Mesenchymal stem cell (in vitro differentiated cells and primary cell): ENCODE data around the gene WEE1.

Experiments
- DNase-seq: peaks from one replicate; pipeline ENCODE4 v3.0.0-alpha.2; 2013
- H2AFZ ChIP-seq: one replicate; pipeline ENCODE4 v1.6.1; 2013; ENCODE audit warnings: low read depth, mild to moderate bottlenecking, control low read depth, inconsistent platforms, low read length, moderate library complexity
- H2AK5ac ChIP-seq: 2 replicates; pipeline ENCODE4 v1.6.1; 2013; ENCODE audit warnings: low read length, moderate library complexity, mild to moderate bottlenecking, inconsistent platforms; ENCODE audit not compliant: severe bottlenecking
- H2BK120ac ChIP-seq: one replicate; pipeline ENCODE4 v1.6.1; 2013; ENCODE audit warnings: low read depth, mild to moderate bottlenecking, inconsistent platforms, low read length, moderate library complexity
- H2BK12ac ChIP-seq, 2 experiments: one replicate each; pipeline ENCODE4 v1.6.1; 2013; ENCODE audit warnings: inconsistent platforms in 2 of 2, low read length in 2 of 2, mild to moderate bottlenecking in 2 of 2, moderate library complexity in 2 of 2, control low read depth in 1 of 2
- H2BK15ac ChIP-seq: one replicate; pipeline ENCODE4 v1.6.1; 2013; ENCODE audit warnings: mild to moderate bottlenecking, low read depth, inconsistent platforms; ENCODE audit not compliant: poor library complexity, severe bottlenecking
- H2BK5ac ChIP-seq: 2 replicates; pipeline ENCODE4 v1.6.1; 2013; ENCODE audit warnings: low read depth, mild to moderate bottlenecking, low read length, control low read depth, inconsistent platforms; ENCODE audit not compliant: poor library complexity, severe bottlenecking
- H3K14ac ChIP-seq, 2 experiments: one replicate each; pipeline ENCODE4 v1.6.1; 2013; ENCODE audit warnings: inconsistent platforms in 2 of 2, low read length in 2 of 2, control low read depth in 1 of 2, mild to moderate bottlenecking in 1 of 2, moderate library complexity in 1 of 2
- H3K18ac ChIP-seq, 2 experiments: one replicate each; pipeline ENCODE4 v1.6.1; 2013; ENCODE audit warnings: inconsistent platforms in 2 of 2, low read length in 2 of 2, control low read depth in 1 of 2, low read depth in 1 of 2, mild to moderate bottlenecking in 1 of 2
- H3K23ac ChIP-seq, 2 experiments: one replicate each; pipeline ENCODE4 v1.6.1; 2013; ENCODE audit warnings: inconsistent platforms in 2 of 2, low read length in 2 of 2, mild to moderate bottlenecking in 2 of 2, moderate library complexity in 2 of 2, control low read depth in 1 of 2
- H3K27ac ChIP-seq: 2 replicates; pipeline ENCODE4 v1.5.1; 2013; ENCODE audit warnings: mild to moderate bottlenecking, moderate library complexity, low read length, control low read depth, inconsistent platforms; ENCODE audit not compliant: poor library complexity, severe bottlenecking
- H3K27me3 ChIP-seq, 2 experiments: 2 replicates each; pipeline versions ENCODE4 v1.6.1 to v1.7.0; 2013; ENCODE audit warnings: low read length in 2 of 2, mild to moderate bottlenecking in 2 of 2, moderate library complexity in 2 of 2, control low read depth in 1 of 2, inconsistent platforms in 1 of 2; ENCODE audit not compliant: control insufficient read depth in 1 of 2, insufficient read depth in 1 of 2
- H3K36me3 ChIP-seq, 2 experiments: 2 replicates each; pipeline versions ENCODE4 v1.6.1 to v1.7.0; 2013; ENCODE audit warnings: low read length in 2 of 2, control low read depth in 1 of 2, inconsistent platforms in 1 of 2, low read depth in 1 of 2, mild to moderate bottlenecking in 1 of 2; ENCODE audit not compliant: insufficient read depth in 2 of 2, control insufficient read depth in 1 of 2
- H3K4ac ChIP-seq, 2 experiments: one replicate each; pipeline ENCODE4 v1.6.1; 2013; ENCODE audit warnings: inconsistent platforms in 2 of 2, low read length in 2 of 2, mild to moderate bottlenecking in 2 of 2, moderate library complexity in 2 of 2, control low read depth in 1 of 2, low read depth in 1 of 2
- H3K4me1 ChIP-seq: 2 replicates; pipeline ENCODE4 v1.6.1; 2013; ENCODE audit warnings: low read depth, low read length, control low read depth; ENCODE audit not compliant: control insufficient read depth, insufficient read depth
- H3K4me2 ChIP-seq: 2 replicates; pipeline ENCODE4 v1.6.1; 2013; ENCODE audit warnings: low read length, mild to moderate bottlenecking, inconsistent platforms; ENCODE audit not compliant: poor library complexity, severe bottlenecking
- H3K4me3 ChIP-seq, 2 experiments: 2 replicates each; pipeline versions ENCODE4 v1.5.1 to v1.7.0; 2013; ENCODE audit warnings: low read length in 2 of 2, mild to moderate bottlenecking in 2 of 2, control low read depth in 1 of 2, low read depth in 1 of 2; ENCODE audit not compliant: insufficient read depth in 1 of 2
- H3K79me1 ChIP-seq: replicated peaks from 2 replicates; pipeline ENCODE4 v1.6.1; 2013; ENCODE audit warnings: mild to moderate bottlenecking, control low read depth, low read length, inconsistent platforms; ENCODE audit not compliant: poor library complexity, severe bottlenecking
- H3K9ac ChIP-seq: 2 replicates; pipeline ENCODE4 v1.7.0; 2013; ENCODE audit warnings: mild to moderate bottlenecking, low read length, moderate library complexity
- H3K9me3 ChIP-seq: 2 replicates; pipeline ENCODE4 v1.7.0; 2013; ENCODE audit warnings: mild to moderate bottlenecking, low read length; ENCODE audit not compliant: control insufficient read depth
- H4K8ac ChIP-seq: one replicate; pipeline ENCODE4 v1.6.1; 2013; ENCODE audit warnings: inconsistent platforms, mild to moderate bottlenecking, low read length, moderate library complexity
- H4K91ac ChIP-seq: one replicate; pipeline ENCODE4 v1.6.1; 2013; ENCODE audit warnings: mild to moderate bottlenecking, low read length, inconsistent platforms
- WGBS: methylation state at CpG from one replicate; pipeline ENCODE4 v1.1.7; 2013; ENCODE audit warnings: mixed read lengths; 5-methylcytosine and 5-hydroxymethylcytosine counted together

WEE1 gene

DNA sequence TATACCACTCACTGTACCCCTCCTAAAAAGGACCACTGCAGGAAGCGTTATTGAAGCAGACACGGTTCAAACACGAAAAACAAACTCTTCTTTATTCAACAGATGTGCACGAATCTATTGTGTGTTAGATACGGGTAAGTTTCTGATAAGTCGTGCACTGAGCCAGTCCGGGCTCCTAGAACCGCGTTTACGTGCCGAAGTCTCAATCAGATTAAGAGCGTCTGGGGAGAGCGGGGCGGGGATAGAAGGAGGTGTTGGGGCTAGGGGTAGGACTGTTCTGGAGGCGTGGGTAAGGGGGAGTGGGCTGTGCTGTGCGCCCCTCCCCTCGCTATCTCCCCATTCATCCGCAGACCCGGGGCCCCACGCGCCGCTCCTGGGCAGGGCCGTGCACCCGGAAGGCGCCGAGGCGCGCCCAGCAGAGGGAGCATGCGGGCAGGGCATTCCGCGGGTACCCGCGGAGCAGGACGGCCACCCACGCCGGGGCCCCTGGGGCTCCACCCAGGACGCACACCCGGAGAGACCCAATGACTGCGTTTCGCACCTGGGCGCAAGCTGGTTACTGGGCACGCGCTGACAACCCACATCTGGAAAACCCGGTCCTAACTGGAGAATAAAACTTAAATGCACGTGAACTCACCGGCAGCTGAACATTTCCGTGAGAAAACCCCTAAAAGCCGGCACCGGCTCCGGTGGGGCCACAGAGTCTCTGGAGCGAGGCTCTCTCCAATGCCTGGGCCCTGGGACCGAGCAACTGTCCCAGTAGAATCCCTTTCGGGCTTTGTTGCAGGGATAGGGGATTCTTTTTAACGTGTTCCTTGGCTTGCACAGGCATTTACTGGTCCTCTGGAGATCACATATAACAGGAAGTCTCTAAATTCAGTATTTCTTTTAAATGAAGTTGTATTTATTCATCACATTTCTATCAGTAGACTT lies 40.6 kb downstream of the WEE1 start:
- peak overlapping the region; percentile 76 for H2AFZ ChIP-seq
- peak overlapping the region; percentile 97 for H3K27ac ChIP-seq
- H3K23ac ChIP-seq, result no peak overlapping the region
- peaks cover 8% of the 10 kb centered on the region for H3K4me1 ChIP-seq
- no peaks in the 10 kb centered on the region for H3K36me3 ChIP-seq
- no peaks in the 10 kb centered on the region for H3K9me3 ChIP-seq
- peak; percentile 84 for DNase-seq
- H4K8ac ChIP-seq, result peak overlapping the region; percentile 98
- 2% methylated on average over 46 of the region's 54 CpGs for WGBS
- peak overlapping the region; percentile 99 for H3K18ac ChIP-seq
- peak overlapping the region; percentile 96 for H2BK5ac ChIP-seq
- peak overlapping the region; percentile 28 to 79 for H3K4me3 ChIP-seq
- H2BK120ac ChIP-seq, result peak overlapping the region; percentile 88
- no peaks in the 10 kb centered on the region for H3K27me3 ChIP-seq
- peak overlapping the region; percentile 87 to 96 for H2BK12ac ChIP-seq
- H3K14ac ChIP-seq, result peak overlapping the region in 1 of 2 experiments; percentile 98
- H3K4ac ChIP-seq, result peak overlapping the region; percentile 88 to 99
- peak overlapping the region; percentile 75 for H3K4me2 ChIP-seq
- H2AK5ac ChIP-seq, result peak overlapping the region; percentile 100
- no peak overlapping the region for H2BK15ac ChIP-seq
- no peaks in the 10 kb centered on the region for H3K79me1 ChIP-seq
- peak overlapping the region; percentile 98 for H4K91ac ChIP-seq
- peak overlapping the region; percentile 94 for H3K9ac ChIP-seq

DNA sequence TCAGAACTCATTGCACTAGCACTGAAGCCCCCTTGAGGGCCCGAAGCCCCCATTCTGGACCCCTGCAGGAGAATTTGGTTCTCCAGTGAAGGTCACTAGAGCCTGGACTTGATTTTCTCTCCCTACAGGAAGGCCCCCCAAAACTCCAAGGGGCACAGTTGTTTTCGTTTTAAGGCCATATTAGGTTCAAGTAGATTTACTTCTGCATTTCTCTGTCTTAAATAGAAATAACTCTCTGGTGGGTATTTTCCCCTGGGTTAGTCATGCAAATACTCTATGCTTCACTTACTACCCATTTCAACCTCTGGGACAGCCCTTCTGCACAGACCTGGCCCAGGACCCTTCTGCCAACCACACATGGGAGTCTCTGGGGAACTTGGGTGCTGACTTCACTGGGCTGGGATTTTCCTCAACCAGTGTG lies 41.6 kb downstream of the WEE1 start:
- Histone ChIP-seq H3K4me3 (peak overlapping the region in 1 of 2 experiments; percentile 79), H2BK5ac (no peak overlapping the region), H3K4me2 (peak overlapping the region; percentile 21), H3K14ac (no peak overlapping the region), H3K79me1 (no peaks in the 10 kb centered on the region), H3K23ac (no peak overlapping the region), H3K36me3 (no peaks in the 10 kb centered on the region), H3K9ac (peak overlapping the region; percentile 94), H3K4me1 (peaks cover 8% of the 10 kb centered on the region), H4K8ac (no peak overlapping the region), H2BK15ac (no peak overlapping the region), H2AK5ac (peak overlapping the region; percentile 90), H2BK12ac (peak overlapping the region in 1 of 2 experiments; percentile 42), H3K18ac (no peak overlapping the region), H3K27ac (peak overlapping the region; percentile 62), H3K4ac (no peak overlapping the region), H3K9me3 (no peaks in the 10 kb centered on the region), H4K91ac (no peak overlapping the region), H3K27me3 (no peaks in the 10 kb centered on the region), H2AFZ (no peak overlapping the region), H2BK120ac (no peak overlapping the region)
- 95% methylated on average over 1 of the region's 2 CpGs for WGBS
- peak; percentile 24 for DNase-seq

DNA sequence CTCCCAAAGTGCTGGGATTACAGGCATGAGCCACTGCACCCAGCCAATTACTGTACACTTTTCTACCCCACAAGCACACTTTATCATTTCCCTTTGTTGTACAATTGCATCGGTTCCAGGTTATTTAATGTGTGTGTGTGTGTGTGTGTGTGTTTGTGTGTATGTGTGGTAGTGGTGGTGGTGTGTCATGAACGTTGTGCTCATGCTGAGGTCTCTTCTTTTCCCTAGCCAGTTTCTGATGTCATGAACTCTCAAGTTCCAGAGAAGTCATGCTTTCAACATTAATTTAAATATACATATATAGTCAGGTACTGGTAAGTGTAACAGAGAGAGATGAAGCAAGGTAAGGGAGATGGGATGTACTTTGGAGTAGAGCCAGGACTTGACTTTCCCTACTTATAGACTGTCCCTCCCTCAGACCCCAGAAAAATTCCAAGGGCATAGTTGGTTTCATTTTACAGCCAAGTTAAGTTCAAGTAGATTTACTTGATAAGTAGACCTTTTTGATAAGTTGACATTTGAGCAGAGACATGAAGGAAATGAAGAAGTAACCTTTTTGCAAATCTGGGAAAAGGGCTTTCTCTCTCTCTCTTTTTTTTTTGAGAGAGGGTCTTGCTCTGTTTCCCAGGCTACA lies 42.7 kb downstream of the WEE1 start:
- H3K9ac ChIP-seq, result no peak overlapping the region
- no peak overlapping the region for H3K4me2 ChIP-seq
- H3K27ac ChIP-seq, result no peak overlapping the region
- H3K18ac ChIP-seq, result no peak overlapping the region
- H3K14ac ChIP-seq, result no peak overlapping the region
- no CpG with 5 or more reads among the region's 2 CpGs for WGBS
- H3K4me1 ChIP-seq, result peaks cover 8% of the 10 kb centered on the region
- no peak overlapping the region for H2BK120ac ChIP-seq
- no peaks in the 10 kb centered on the region for H3K9me3 ChIP-seq
- no peak overlapping the region for H2BK5ac ChIP-seq
- H2AK5ac ChIP-seq, result no peak overlapping the region
- no peaks in the 10 kb centered on the region for H3K27me3 ChIP-seq
- no peak overlapping the region for H2BK12ac ChIP-seq
- no peaks in the 10 kb centered on the region for H3K79me1 ChIP-seq
- no peak overlapping the region for H2BK15ac ChIP-seq
- no peak overlapping the region for H3K4ac ChIP-seq
- H4K8ac ChIP-seq, result no peak overlapping the region
- peak; percentile 38 for DNase-seq
- no peak overlapping the region for H4K91ac ChIP-seq
- H3K4me3 ChIP-seq, result no peak overlapping the region
- no peak overlapping the region for H3K23ac ChIP-seq
- H3K36me3 ChIP-seq, result no peaks in the 10 kb centered on the region
- H2AFZ ChIP-seq, result no peak overlapping the region

DNA sequence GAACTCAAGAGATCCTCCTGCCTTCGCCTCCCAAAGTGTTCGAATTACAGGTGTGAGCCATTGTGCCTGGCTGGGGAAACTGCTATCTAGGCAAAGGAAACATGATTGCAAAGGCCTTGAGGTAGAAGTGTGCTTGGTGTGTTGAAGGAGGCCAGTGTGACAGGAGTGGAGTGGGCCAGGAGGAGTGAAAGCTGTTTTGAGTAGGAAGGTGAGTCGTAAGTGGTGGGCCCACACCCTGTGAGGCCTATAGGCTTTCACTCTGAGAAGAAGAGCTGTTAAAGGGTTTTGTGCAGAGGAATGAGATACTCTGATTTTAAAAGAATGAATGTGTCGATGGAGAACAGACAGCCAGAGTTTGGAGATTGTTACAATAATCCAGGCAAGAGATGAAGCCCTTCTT lies 43.4 kb downstream of the WEE1 start:
- no peak overlapping the region for H2AFZ ChIP-seq
- no peaks in the 10 kb centered on the region for H3K27me3 ChIP-seq
- peak overlapping the region in 1 of 2 experiments; percentile 67 for H3K4ac ChIP-seq
- H2BK5ac ChIP-seq, result no peak overlapping the region
- H2AK5ac ChIP-seq, result peak overlapping the region; percentile 39
- no peaks in the 10 kb centered on the region for H3K9me3 ChIP-seq
- H3K4me3 ChIP-seq, result no peak overlapping the region
- no peaks in the 10 kb centered on the region for H3K79me1 ChIP-seq
- H2BK15ac ChIP-seq, result no peak overlapping the region
- peak overlapping the region in 1 of 2 experiments; percentile 57 for H3K18ac ChIP-seq
- no peak overlapping the region for H4K91ac ChIP-seq
- H3K9ac ChIP-seq, result no peak overlapping the region
- H2BK12ac ChIP-seq, result peak overlapping the region in 1 of 2 experiments; percentile 42
- DNase-seq, result no peak
- H3K23ac ChIP-seq, result no peak overlapping the region
- H3K4me1 ChIP-seq, result peaks cover 8% of the 10 kb centered on the region
- no peaks in the 10 kb centered on the region for H3K36me3 ChIP-seq
- WGBS, result 96% methylated on average over 4 of the region's 4 CpGs
- no peak overlapping the region for H4K8ac ChIP-seq
- H3K27ac ChIP-seq, result no peak overlapping the region
- H2BK120ac ChIP-seq, result no peak overlapping the region
- H3K4me2 ChIP-seq, result no peak overlapping the region
- no peak overlapping the region for H3K14ac ChIP-seq
